SK-MEL-5 (cell line): ENCODE data around the gene SHC4. TPM values are rescaled to one million over a fixed set of nuclear protein-coding genes. Genes with fewer than 3 reads are reported as not detected.

Source experiments
- DNase-seq: peaks from one replicate; pipeline ENCODE4 v3.0.0-alpha.2; 2016; ENCODE audit warnings: low read depth, low spot score
- in situ Hi-C: cut with HindIII; loops from 2 replicates; pipeline ENCODE4 v1.10.0; 2016; ENCODE audit warnings: low sequenced_read_pairs, high pct_unique_total_duplicates, low pct_unique_long_range_greater_than_20kb
- total RNA-seq: library from RNA; depleted of rRNA; stranded (reverse); fragments of >200 nt; shearing (Covaris generic); gene quantifications from 2 replicates; pipeline ENCODE4 v1.2.3, GENCODE V29; 2014

The SHC4 gene
- total RNA-seq, 1 experiment from 2014 or later: 21.3 TPM

- in situ Hi-C loops: no loop called here
- no peak for DNase-seq
These were observed 121.2 kb downstream of the SHC4 start for GRCh38 chr15:48842501-48842900.

- no peak for DNase-seq
- in situ Hi-C loops: no loop called here
These were observed 129.0 kb downstream of the SHC4 start for GRCh38 chr15:48834756-48835155.

- in situ Hi-C loops: no loop called here
These were observed 130.0 kb downstream of the SHC4 start for GRCh38 chr15:48833526-48834239.

GRCh38 chr15:48832648-48833047, 131.1 kb downstream of the SHC4 start:
- in situ Hi-C loops: no loop called here

More at GRCh38 chr15:48833526-48834239, 130.0 kb downstream of the SHC4 start:
- peak; percentile 17 for DNase-seq

GRCh38 chr15:48828906-48829305, 134.8 kb downstream of the SHC4 start:
- DNase-seq: no peak
- in situ Hi-C loops: no loop called here

More at GRCh38 chr15:48832648-48833047, 131.1 kb downstream of the SHC4 start:
- DNase-seq: no peak

- in situ Hi-C loops: no loop called here
- no peak for DNase-seq
These were observed 135.2 kb downstream of the SHC4 start for GRCh38 chr15:48828471-48828870.

GRCh38 chr15:48825075-48825474, 138.6 kb downstream of the SHC4 start:
- in situ Hi-C loops: no loop called here
- no peak for DNase-seq

- no peak for DNase-seq
These were observed 140.0 kb downstream of the SHC4 start for GRCh38 chr15:48823706-48824105.

GRCh38 chr15:48823237-48823636, 140.5 kb downstream of the SHC4 start:
- DNase-seq: no peak
- in situ Hi-C loops: no loop called here

More at GRCh38 chr15:48823706-48824105, 140.0 kb downstream of the SHC4 start:
- in situ Hi-C loops: no loop called here

GRCh38 chr15:48814286-48814685, 149.4 kb downstream of the SHC4 start:
- DNase-seq: no peak

GRCh38 chr15:48811325-48811958, 152.3 kb downstream of the SHC4 start:
- in situ Hi-C loops: no loop called here
- no peak for DNase-seq

More at GRCh38 chr15:48814286-48814685, 149.4 kb downstream of the SHC4 start:
- in situ Hi-C loops: no loop called here

GRCh38 chr15:48810414-48811324, 153.1 kb downstream of the SHC4 start, which contains the start of gene CEP152:
TSS of gene CEP152 (minus strand) at chr15:48811069. CDS start at chr15:48805649, 5,420 bp downstream.
- DNase-seq: peak; percentile 99
- in situ Hi-C loops: no loop called here

- DNase-seq: no peak
- in situ Hi-C loops: no loop called here
These were observed 157.6 kb downstream of the SHC4 start for GRCh38 chr15:48806151-48806550.

GRCh38 chr15:48805591-48805990, 158.1 kb downstream of the SHC4 start:
- no peak for DNase-seq
- in situ Hi-C loops: no loop called here

- DNase-seq: no peak
- in situ Hi-C loops: no loop called here
These were observed 159.8 kb downstream of the SHC4 start for GRCh38 chr15:48803877-48804276.

- in situ Hi-C loops: no loop called here
- DNase-seq: peak; percentile 14
These were observed 160.9 kb downstream of the SHC4 start for GRCh38 chr15:48802867-48803266.

- in situ Hi-C loops: no loop called here
- no peak for DNase-seq
These were observed 161.5 kb downstream of the SHC4 start for GRCh38 chr15:48802257-48802656.
